Measurements from ENCODE around the gene DDX56.

DDX56 gene

DNA sequence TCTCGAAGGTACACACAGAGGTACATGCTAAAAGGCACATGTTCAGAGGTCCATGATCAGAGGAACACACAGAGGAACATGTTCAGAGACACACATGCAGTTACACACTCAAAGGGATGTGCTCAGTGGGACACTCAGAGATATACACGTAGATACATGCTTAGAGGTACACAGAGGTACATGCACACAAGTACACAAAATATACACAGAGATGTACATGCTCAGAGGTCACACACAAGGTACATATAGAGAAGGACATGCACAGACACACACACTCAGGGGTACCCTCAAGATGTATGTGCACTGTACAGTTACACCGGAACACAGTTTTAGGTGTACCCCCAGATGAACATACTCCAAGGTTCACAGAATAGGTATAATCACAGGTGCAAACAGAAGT, 51.4 kb downstream of the DDX56 start:
- Histone ChIP-seq H3K27me3 (ENCODE audit: insufficient read depth, low read length, poor library complexity, severe bottlenecking) (no peaks in the 10 kb centered on the region), H3K79me2 (ENCODE audit: insufficient read depth, low read length) (no peaks in the 10 kb centered on the region), H3K4me1 (ENCODE audit: insufficient read depth, low read length, poor library complexity, severe bottlenecking) (no peaks in the 10 kb centered on the region), H3K4me3 (ENCODE audit: low read length, poor library complexity, severe bottlenecking) (no peak overlapping the region), H3K4me2 (ENCODE audit: low read depth, low read length, poor library complexity, severe bottlenecking) (no peak overlapping the region), H3K9me3 (ENCODE audit: insufficient read depth, low read depth, low read length) (no peaks in the 10 kb centered on the region), H3K36me3 (ENCODE audit: insufficient read depth, low read length) (no peaks in the 10 kb centered on the region), H3K9me2 (replicated peaks; ENCODE audit: low read depth, low read length) (no peaks in the 10 kb centered on the region), H3K9ac (ENCODE audit: low read depth, low read length, poor library complexity, severe bottlenecking) (no peak overlapping the region), H3F3A (ENCODE audit: low read depth) (no peaks in the 10 kb centered on the region), H2AFZ (ENCODE audit: low read length) (no peak overlapping the region), H4K20me1 (ENCODE audit: insufficient read depth, low read length, poor library complexity, severe bottlenecking) (no peaks in the 10 kb centered on the region)
- TF ChIP-seq EZH2phosphoT487 (IDR thresholded peaks at IDR 0.05; ENCODE audit: borderline replicate concordance), result no peak
- TF ChIP-seq, protein P1, sequence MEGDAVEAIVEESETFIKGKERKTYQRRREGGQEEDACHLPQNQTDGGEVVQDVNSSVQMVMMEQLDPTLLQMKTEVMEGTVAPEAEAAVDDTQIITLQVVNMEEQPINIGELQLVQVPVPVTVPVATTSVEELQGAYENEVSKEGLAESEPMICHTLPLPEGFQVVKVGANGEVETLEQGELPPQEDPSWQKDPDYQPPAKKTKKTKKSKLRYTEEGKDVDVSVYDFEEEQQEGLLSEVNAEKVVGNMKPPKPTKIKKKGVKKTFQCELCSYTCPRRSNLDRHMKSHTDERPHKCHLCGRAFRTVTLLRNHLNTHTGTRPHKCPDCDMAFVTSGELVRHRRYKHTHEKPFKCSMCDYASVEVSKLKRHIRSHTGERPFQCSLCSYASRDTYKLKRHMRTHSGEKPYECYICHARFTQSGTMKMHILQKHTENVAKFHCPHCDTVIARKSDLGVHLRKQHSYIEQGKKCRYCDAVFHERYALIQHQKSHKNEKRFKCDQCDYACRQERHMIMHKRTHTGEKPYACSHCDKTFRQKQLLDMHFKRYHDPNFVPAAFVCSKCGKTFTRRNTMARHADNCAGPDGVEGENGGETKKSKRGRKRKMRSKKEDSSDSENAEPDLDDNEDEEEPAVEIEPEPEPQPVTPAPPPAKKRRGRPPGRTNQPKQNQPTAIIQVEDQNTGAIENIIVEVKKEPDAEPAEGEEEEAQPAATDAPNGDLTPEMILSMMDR (conservative IDR thresholded peaks at IDR 0.05; ENCODE audit: low read length), result no peak

DNA sequence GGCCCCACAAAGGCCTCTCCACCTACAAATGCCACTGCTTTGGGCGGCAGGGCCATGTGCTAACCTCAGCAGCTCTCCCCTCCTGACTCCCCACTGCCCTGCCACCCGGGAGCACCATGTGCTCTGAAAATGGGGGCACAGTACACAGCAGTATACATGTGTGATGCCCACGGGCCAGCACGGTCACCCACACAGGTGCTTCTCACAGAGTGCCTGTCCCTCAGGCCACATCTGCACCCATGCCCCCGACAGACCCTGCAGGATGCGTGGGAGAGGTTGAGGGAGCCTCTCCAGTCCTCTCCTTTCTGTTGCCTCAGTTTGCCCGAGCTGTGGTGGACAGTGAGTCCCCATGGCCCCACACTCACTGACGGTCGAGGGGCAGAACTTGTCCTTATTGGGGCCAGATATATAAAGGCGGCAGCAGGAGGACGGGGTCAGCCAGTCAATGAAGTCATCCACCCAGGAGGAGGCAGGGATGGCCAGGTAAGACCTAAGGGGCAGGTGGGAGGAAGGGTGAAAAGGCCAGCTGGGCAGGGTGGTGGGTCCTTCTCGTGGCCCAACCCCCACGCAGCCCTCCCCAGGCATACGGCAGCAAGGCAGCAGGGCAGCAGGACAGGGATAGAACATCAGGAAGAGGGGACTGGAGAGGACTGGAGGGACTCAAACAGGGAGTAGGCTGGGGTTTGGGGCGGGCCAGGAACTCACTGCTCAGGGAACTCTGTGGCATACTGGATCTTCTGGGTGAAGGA, 52.2 kb downstream of the DDX56 start:
- no peaks in the 10 kb centered on the region for H3K27me3 ChIP-seq (ENCODE audit: insufficient read depth, low read length, poor library complexity, severe bottlenecking)
- H3K4me3 ChIP-seq (ENCODE audit: low read length, poor library complexity, severe bottlenecking), result no peak overlapping the region
- H3K9me3 ChIP-seq (ENCODE audit: insufficient read depth, low read depth, low read length), result no peaks in the 10 kb centered on the region
- H2AFZ ChIP-seq (ENCODE audit: low read length), result no peak overlapping the region
- H3K4me2 ChIP-seq (ENCODE audit: low read depth, low read length, poor library complexity, severe bottlenecking), result no peak overlapping the region
- H3K79me2 ChIP-seq (ENCODE audit: insufficient read depth, low read length), result no peaks in the 10 kb centered on the region
- H3F3A ChIP-seq (ENCODE audit: low read depth), result no peaks in the 10 kb centered on the region
- no peaks in the 10 kb centered on the region for H3K4me1 ChIP-seq (ENCODE audit: insufficient read depth, low read length, poor library complexity, severe bottlenecking)
- H3K9ac ChIP-seq (ENCODE audit: low read depth, low read length, poor library complexity, severe bottlenecking), result no peak overlapping the region
- H4K20me1 ChIP-seq (ENCODE audit: insufficient read depth, low read length, poor library complexity, severe bottlenecking), result no peaks in the 10 kb centered on the region
- TF ChIP-seq, protein P1 (conservative IDR thresholded peaks at IDR 0.05; ENCODE audit: low read length), result no peak
- no peak for TF ChIP-seq EZH2phosphoT487 (IDR thresholded peaks at IDR 0.05; ENCODE audit: borderline replicate concordance)
- no peaks in the 10 kb centered on the region for H3K36me3 ChIP-seq (ENCODE audit: insufficient read depth, low read length)
- H3K9me2 ChIP-seq (replicated peaks; ENCODE audit: low read depth, low read length), result no peaks in the 10 kb centered on the region

DNA sequence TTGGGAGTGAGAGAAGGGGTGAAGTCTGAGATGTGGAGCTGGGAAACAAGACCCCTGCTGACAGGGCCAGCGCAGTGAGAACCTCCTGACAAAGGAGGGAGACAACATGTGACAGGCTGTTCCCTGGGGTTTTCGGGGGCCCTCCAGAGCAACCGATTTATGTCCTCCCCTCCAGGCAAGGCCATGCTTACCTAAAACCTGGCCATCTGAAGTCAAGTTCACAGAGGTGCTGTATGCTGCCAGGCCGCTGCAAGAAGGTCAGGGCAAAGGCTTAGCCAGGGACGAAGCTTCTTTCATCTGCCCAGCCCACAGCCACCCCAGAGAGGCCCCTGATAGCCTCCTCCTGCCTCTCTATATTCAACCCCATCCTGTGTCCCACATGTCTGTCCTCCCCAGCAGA, 53.1 kb downstream of the DDX56 start:
- TF ChIP-seq EZH2phosphoT487 (IDR thresholded peaks at IDR 0.05; ENCODE audit: borderline replicate concordance), result no peak
- TF ChIP-seq, protein P1 (conservative IDR thresholded peaks at IDR 0.05; ENCODE audit: low read length), result no peak
- no peaks in the 10 kb centered on the region for H3K9me3 ChIP-seq (ENCODE audit: insufficient read depth, low read depth, low read length)
- H3K9ac ChIP-seq (ENCODE audit: low read depth, low read length, poor library complexity, severe bottlenecking), result no peak overlapping the region
- no peak overlapping the region for H3K4me3 ChIP-seq (ENCODE audit: low read length, poor library complexity, severe bottlenecking)
- H3F3A ChIP-seq (ENCODE audit: low read depth), result no peaks in the 10 kb centered on the region
- H3K4me1 ChIP-seq (ENCODE audit: insufficient read depth, low read length, poor library complexity, severe bottlenecking), result no peaks in the 10 kb centered on the region
- no peaks in the 10 kb centered on the region for H3K79me2 ChIP-seq (ENCODE audit: insufficient read depth, low read length)
- H2AFZ ChIP-seq (ENCODE audit: low read length), result no peak overlapping the region
- H3K27me3 ChIP-seq (ENCODE audit: insufficient read depth, low read length, poor library complexity, severe bottlenecking), result no peaks in the 10 kb centered on the region
- no peaks in the 10 kb centered on the region for H4K20me1 ChIP-seq (ENCODE audit: insufficient read depth, low read length, poor library complexity, severe bottlenecking)
- H3K4me2 ChIP-seq (ENCODE audit: low read depth, low read length, poor library complexity, severe bottlenecking), result no peak overlapping the region
- H3K36me3 ChIP-seq (ENCODE audit: insufficient read depth, low read length), result no peaks in the 10 kb centered on the region
- H3K9me2 ChIP-seq (replicated peaks; ENCODE audit: low read depth, low read length), result no peaks in the 10 kb centered on the region
